ENCODE results near the gene WDR88. TPM values are rescaled to one million over a fixed set of nuclear protein-coding genes. Genes with fewer than 3 reads are reported as not detected.
A peak's percentile ranks its signal among the peaks of the same experiment; 100 is the strongest.
"Not testable (repeated sequence)": the region's sequence is repeated elsewhere in the genome, so short reads cannot be mapped to it uniquely, and the experiment has no call there.

Gene WDR88
- total RNA-seq, 1 donor from 2014 or later: not detected

DNA sequence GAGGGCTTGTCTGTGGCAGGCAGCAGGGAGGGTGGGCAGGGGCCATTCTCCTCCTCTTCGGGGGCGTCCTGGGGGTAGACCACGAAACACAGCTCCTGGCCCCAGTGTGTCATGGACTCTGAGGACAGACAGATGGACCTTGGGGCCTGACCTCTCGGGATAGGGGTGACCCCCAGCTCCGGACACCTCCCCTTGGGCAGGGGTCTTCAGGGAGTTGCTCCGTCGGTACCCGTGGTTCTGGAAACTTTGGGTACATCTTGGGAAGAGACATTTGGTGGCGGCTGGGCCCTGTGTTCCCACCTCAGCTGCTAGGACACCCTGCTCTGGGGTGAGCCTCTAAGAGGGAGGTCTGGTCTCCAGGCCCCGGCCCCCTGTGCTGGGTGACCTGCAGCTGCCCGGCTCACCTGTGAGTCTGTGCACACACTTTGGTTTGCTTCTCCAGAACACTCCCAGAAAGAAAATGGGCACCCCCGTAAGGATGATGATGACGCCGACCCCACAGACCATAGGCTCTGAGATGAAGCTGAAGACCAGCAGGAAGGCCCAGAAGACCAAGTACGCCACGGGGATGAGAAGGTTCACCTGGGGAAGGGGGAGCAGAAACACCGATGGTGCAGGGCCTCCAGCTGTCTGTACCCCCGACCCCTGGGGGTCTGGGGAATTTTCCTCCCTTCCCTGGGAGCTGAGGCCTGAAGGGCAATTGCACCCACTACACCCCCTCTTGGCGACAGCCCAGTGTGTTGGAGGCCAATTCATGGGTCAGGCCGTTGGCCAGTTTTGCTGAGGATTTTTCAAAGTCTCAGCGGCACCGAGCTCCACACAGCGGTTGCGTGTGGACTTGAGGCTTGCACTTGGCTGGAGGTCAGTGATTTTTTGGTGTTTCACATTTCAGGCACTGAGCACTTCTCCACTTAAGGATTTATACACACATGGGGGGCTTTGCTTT is 77.3 kb downstream of the WDR88 start:
- intact Hi-C loops (cut with DNase I): no loop called here

DNA sequence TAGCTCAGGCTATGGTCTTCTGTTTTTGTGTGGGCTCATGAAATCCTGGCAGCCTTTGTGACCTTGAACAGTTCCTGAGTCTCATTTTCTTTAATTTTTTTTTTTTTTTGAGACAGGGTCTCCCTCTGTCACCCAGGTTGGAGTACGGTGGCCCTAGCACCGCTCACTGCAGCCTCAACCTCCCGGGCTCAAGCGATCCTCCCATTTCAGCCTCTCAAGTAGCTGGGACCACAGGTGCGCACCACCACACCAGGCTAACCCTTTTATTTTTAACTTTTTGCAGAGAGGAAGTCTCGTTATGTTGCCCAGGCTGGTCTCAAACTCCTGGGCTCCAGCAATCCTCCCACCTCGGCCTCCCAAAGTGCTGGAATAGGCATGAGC is 77.9 kb downstream of the WDR88 start:
- H3K9me3 ChIP-seq; H3K4me1 ChIP-seq; intact Hi-C loops (cut with DNase I); DNase-seq (ENCODE audit: low spot score in 2 of 2); H3K27ac ChIP-seq; H3K4me3 ChIP-seq; H3K27me3 ChIP-seq: not testable (repeated sequence)
- peaks cover 16 to 27% of the 10 kb centered on the region in 2 donors for H3K36me3 ChIP-seq

More for the DNA sequence above, 77.3 kb downstream of the WDR88 start:
- TF ChIP-seq, protein P1, sequence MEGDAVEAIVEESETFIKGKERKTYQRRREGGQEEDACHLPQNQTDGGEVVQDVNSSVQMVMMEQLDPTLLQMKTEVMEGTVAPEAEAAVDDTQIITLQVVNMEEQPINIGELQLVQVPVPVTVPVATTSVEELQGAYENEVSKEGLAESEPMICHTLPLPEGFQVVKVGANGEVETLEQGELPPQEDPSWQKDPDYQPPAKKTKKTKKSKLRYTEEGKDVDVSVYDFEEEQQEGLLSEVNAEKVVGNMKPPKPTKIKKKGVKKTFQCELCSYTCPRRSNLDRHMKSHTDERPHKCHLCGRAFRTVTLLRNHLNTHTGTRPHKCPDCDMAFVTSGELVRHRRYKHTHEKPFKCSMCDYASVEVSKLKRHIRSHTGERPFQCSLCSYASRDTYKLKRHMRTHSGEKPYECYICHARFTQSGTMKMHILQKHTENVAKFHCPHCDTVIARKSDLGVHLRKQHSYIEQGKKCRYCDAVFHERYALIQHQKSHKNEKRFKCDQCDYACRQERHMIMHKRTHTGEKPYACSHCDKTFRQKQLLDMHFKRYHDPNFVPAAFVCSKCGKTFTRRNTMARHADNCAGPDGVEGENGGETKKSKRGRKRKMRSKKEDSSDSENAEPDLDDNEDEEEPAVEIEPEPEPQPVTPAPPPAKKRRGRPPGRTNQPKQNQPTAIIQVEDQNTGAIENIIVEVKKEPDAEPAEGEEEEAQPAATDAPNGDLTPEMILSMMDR (IDR thresholded peaks at IDR 0.05): peak in 1 of 3 experiments; percentile 12
- no peak for DNase-seq (ENCODE audit: low spot score in 2 of 2)
- H3K4me3 ChIP-seq: no peak overlapping the region
- no peaks in the 10 kb centered on the region for H3K9me3 ChIP-seq
- no peaks in the 10 kb centered on the region for H3K27me3 ChIP-seq
- no peak overlapping the region for H3K27ac ChIP-seq
- no peaks in the 10 kb centered on the region for H3K4me1 ChIP-seq
- peaks cover 18 to 34% of the 10 kb centered on the region in 2 donors for H3K36me3 ChIP-seq

DNA sequence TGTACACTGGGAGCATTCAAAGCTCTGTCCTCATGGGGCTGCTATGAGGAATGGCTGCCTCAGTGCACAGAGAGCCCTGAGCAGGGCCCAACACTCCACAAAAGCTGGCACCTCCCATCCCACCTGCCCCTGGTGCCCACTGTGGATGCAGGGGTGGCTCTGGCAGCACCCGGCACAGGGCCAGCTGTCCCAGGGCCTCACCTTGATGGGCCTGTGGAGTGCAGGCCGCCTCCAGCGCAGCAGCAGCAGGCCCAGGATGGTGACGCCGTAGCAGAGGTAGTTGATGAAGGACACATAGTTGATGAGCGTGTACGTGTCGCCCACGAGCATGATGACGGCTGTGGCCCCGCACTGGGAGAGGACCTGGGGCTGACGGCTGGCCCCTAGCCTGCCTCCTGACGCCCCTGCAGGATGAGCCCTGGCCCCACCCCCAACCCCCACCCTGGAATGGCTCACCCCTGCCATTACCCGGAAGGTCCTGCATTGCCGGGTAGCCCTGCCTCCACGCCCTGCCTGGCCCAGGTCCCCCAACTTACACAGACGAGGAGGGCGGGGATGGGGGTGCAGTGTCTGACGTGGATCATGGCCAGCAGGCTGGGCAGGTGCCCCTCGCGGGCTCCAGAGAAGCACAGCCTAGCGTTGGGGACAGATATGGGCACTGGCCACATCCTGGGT is 78.5 kb downstream of the WDR88 start:
- Histone ChIP-seq H3K27ac (no peak overlapping the region), H3K36me3 (peaks cover 11 to 22% of the 10 kb centered on the region in 2 donors), H3K4me3 (no peak overlapping the region), H3K27me3 (no peaks in the 10 kb centered on the region), H3K4me1 (no peaks in the 10 kb centered on the region), H3K9me3 (no peaks in the 10 kb centered on the region)
- no peak for DNase-seq (ENCODE audit: low spot score in 2 of 2)
- intact Hi-C loops (cut with DNase I): no loop called here
- TF ChIP-seq, protein P1 (IDR thresholded peaks at IDR 0.05): no peak

DNA sequence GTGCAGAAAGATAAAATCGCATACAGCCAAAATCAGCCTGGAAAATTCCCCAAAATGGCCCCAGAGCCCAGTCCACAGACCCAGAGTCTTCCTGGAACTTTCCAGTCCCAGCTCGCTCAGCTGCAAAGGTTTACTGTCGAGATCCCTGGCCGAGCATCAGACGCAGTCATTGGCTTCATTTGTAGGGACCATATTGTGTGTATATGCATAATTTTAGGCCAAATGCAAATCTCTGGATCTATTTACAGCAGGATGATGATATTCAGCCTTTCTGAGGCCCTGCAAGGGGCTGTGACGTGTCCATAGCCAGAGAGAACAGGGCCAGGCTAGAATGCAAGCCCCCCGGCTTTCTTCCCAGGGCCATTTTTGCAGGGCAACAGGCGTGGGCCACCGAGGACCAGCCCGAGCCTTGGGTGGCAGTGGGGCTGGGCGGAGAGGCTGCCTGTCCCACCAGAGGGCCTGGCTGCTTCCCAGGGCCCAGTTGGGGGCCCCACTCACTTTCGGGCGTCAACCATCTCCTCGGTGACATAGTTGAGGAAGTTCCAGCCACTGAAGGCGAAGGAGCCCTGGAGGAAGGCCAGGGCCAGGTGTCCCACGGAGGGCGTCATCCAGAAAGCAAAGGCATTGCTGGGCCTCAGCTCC is 80.0 kb downstream of the WDR88 start:
- Histone ChIP-seq H3K27me3 (no peaks in the 10 kb centered on the region), H3K4me1 (no peaks in the 10 kb centered on the region), H3K9me3 (no peaks in the 10 kb centered on the region), H3K4me3 (no peak overlapping the region), H3K27ac (no peak overlapping the region), H3K36me3 (peaks cover 5 to 7% of the 10 kb centered on the region in 2 donors)
- intact Hi-C loops (cut with DNase I): no loop called here
- DNase-seq (ENCODE audit: low spot score in 2 of 2): no peak
- TF ChIP-seq, protein P1 (IDR thresholded peaks at IDR 0.05): no peak

DNA sequence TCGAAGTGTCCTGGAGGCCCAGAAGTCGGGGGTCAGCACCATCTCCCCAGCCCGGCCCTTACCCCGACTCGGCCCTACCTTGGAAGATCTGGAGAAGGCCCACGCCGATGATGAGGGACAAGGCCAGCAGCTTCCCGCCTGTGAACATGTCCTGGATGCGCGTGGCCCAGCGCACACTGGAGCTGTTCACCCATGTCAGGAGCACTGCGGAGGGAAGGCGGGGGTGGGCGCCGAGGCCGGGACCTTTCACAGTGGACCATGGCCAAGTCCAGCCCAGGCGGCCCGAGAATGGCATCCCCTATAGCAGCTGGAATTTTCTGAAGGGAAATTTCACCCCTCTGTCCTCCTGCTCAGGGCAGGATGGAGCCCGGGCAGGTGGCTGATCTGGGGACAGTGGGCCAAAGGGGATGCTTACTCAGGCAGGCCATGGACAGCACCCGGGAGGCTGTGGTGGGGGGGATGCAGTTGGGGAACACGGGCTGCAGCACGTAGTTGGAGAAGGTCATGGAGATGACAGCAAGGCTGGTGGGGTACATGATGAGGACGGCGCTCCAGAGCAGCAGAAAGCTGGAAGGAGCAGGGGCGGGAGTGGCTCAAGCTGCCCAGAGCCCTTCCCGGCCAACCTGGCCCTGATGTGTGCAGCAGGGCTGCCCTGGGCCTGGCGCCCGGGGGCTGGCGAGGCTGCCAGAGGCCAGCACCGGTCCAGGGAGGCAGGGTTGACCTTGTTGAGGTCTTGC is 80.7 kb downstream of the WDR88 start:
- Histone ChIP-seq H3K4me3 (no peak overlapping the region), H3K27ac (no peak overlapping the region), H3K4me1 (no peaks in the 10 kb centered on the region), H3K36me3 (no peaks in the 10 kb centered on the region), H3K27me3 (no peaks in the 10 kb centered on the region), H3K9me3 (no peaks in the 10 kb centered on the region)
- DNase-seq (ENCODE audit: low spot score in 2 of 2): no peak
- intact Hi-C loops (cut with DNase I): no loop called here
- TF ChIP-seq, protein P1 (IDR thresholded peaks at IDR 0.05): no peak
